Fibroblast of lung (primary cell): Measurements from ENCODE around the gene PDC. TPM values are rescaled to one million over a fixed set of nuclear protein-coding genes. Genes with fewer than 3 reads are reported as not detected.

ENCODE experiments used
- DNase-seq, 2 donors: peaks; one replicate each; pipeline versions ENCODE4 v3.0.0 to v3.0.0-alpha.2; 2010; ENCODE audit warnings: low read depth in 2 of 2
- H2AFZ ChIP-seq: 2 replicates; pipeline ENCODE4 v1.5.1; 2012; ENCODE audit warnings: low read length, control low read depth, inconsistent platforms
- H3K27ac ChIP-seq: 2 replicates; pipeline ENCODE4 v1.5.1; 2011; ENCODE audit warnings: low read length, control low read depth; ENCODE audit not compliant: insufficient read depth
- H3K27me3 ChIP-seq: 2 replicates; pipeline ENCODE4 v1.5.1; 2011; ENCODE audit warnings: mild to moderate bottlenecking, low read length; ENCODE audit not compliant: control insufficient read depth, insufficient read depth
- H3K36me3 ChIP-seq: 2 replicates; pipeline ENCODE4 v1.5.1; 2011; ENCODE audit warnings: low read length; ENCODE audit not compliant: control insufficient read depth, insufficient read depth
- H3K4me1 ChIP-seq: 2 replicates; pipeline ENCODE4 v1.5.1; 2011; ENCODE audit warnings: low read length; ENCODE audit not compliant: control insufficient read depth, insufficient read depth; ENCODE audit errors: extremely low read depth
- H3K4me2 ChIP-seq: 2 replicates; pipeline ENCODE4 v1.5.1; 2011; ENCODE audit warnings: low read length, control low read depth; ENCODE audit not compliant: insufficient read depth; ENCODE audit errors: extremely low read depth
- H3K4me3 ChIP-seq, 4 experiments: fragments of 200-600 bp in 1 of 4; sonication (generic) in 1 of 4; replicated peaks in 1 of 4; 2 replicates each; pipeline ENCODE4 v1.5.1; 2011 to 2016; ENCODE audit warnings: low read length in 4 of 4, low read depth in 3 of 4, mild to moderate bottlenecking in 3 of 4, control low read depth in 2 of 4, inconsistent platforms in 1 of 4, mixed read lengths in 1 of 4; ENCODE audit not compliant: insufficient read depth in 1 of 4; ENCODE audit errors: control extremely low read depth in 1 of 4
- H3K79me2 ChIP-seq: 2 replicates; pipeline ENCODE4 v1.5.1; 2012; ENCODE audit warnings: mild to moderate bottlenecking, low read length, inconsistent platforms; ENCODE audit not compliant: control insufficient read depth, insufficient read depth
- H3K9ac ChIP-seq: 2 replicates; pipeline ENCODE4 v1.5.1; 2011; ENCODE audit warnings: mild to moderate bottlenecking, low read length, control low read depth; ENCODE audit not compliant: insufficient read depth
- H3K9me3 ChIP-seq: 2 replicates; pipeline ENCODE4 v1.5.1; 2012; ENCODE audit warnings: low read depth, low read length; ENCODE audit not compliant: control insufficient read depth, insufficient read depth
- H4K20me1 ChIP-seq: 2 replicates; pipeline ENCODE4 v1.5.1; 2011; ENCODE audit warnings: low read length; ENCODE audit not compliant: control insufficient read depth, insufficient read depth; ENCODE audit errors: extremely low read depth
- CTCF ChIP-seq, 2 donors: IDR thresholded peaks in 1 of 2; conservative IDR thresholded peaks in 1 of 2; 1 replicate in 1 of 2; 2 replicates in 1 of 2; pipeline ENCODE4 v1.5.1; 2011 to 2012; ENCODE audit warnings: low read length in 2 of 2, control low read depth in 1 of 2, inconsistent platforms in 1 of 2, low read depth in 1 of 2, mild to moderate bottlenecking in 1 of 2
- EZH2 ChIP-seq: IDR thresholded peaks from 2 replicates; pipeline ENCODE4 v1.5.1; 2012; ENCODE audit warnings: low read length, control low read depth, mild to moderate bottlenecking; ENCODE audit errors: missing control alignments
- polyA minus RNA-seq: library from RNA; depleted of rRNA, polyadenylated mRNA; stranded (reverse); fragments of >200 nt; gene quantifications from 2 replicates; pipeline ENCODE4 v1.2.3, GENCODE V29; 2011; ENCODE audit warnings: low replicate concordance
- polyA plus RNA-seq, 2 donors: library from polyadenylated mRNA; depleted of rRNA in 1 of 2; stranded (reverse) in 1 of 2; unstranded in 1 of 2; fragments of >200 nt; gene quantifications; 2 replicates each; pipeline ENCODE4 v1.2.1, GENCODE V29; 2011 to 2012; ENCODE audit warnings: missing spikeins in 1 of 2
- total RNA-seq: library from RNA; depleted of rRNA; stranded (reverse); fragments of >200 nt; gene quantifications from 2 replicates; pipeline ENCODE4 v1.2.1, GENCODE V29; 2014

The PDC gene
- total RNA-seq: not detected in 2 replicates
- 0.07 TPM in 1 of 2 replicates, not detected in the other for polyA plus RNA-seq
- not detected in 2 replicates for polyA plus RNA-seq (2012)
- not detected in 2 replicates for polyA minus RNA-seq

- no peaks in the 10 kb centered on the region for H3K9me3 ChIP-seq
These were observed at the start of gene PDC for GRCh38 chr1:186461014-186461413. TSS of gene PDC (minus strand) at chr1:186461114. CDS start at chr1:186449459, 11,655 bp downstream.

GRCh38 chr1:186503190-186503589 lies 42.3 kb upstream of the PDC start:
- H3K4me3 ChIP-seq: no peak overlapping the region
- no peak overlapping the region for H3K4me2 ChIP-seq
- H3K27ac ChIP-seq: no peak overlapping the region
- no peak overlapping the region for H3K9ac ChIP-seq
- H3K4me1 ChIP-seq: no peaks in the 10 kb centered on the region
- DNase-seq: peak in 1 of 2 donors; percentile 65
- H3K36me3 ChIP-seq: no peaks in the 10 kb centered on the region
- H3K79me2 ChIP-seq: no peaks in the 10 kb centered on the region
- TF ChIP-seq EZH2 (no peak), CTCF (conservative IDR thresholded peaks at IDR 0.05 in 1 of 2, IDR thresholded peaks at IDR 0.05 in 1 of 2; ENCODE audit: low read depth in 1 of 2, low read length in 2 of 2) (no peak)
- no peaks in the 10 kb centered on the region for H4K20me1 ChIP-seq
- no peaks in the 10 kb centered on the region for H3K9me3 ChIP-seq
- no peaks in the 10 kb centered on the region for H3K27me3 ChIP-seq
- H2AFZ ChIP-seq: no peak overlapping the region

More at GRCh38 chr1:186461014-186461413, at the start of gene PDC:
- Histone ChIP-seq H3K4me3 (no peak within 1 kb of the TSS), H3K4me2 (no peak within 1 kb of the TSS), H3K36me3 (no peaks in the 10 kb centered on the region), H3K9ac (no peak within 1 kb of the TSS), H4K20me1 (no peaks in the 10 kb centered on the region), H3K27me3 (no peaks in the 10 kb centered on the region), H2AFZ (no peak within 1 kb of the TSS), H3K27ac (no peak within 1 kb of the TSS), H3K79me2 (no peaks in the 10 kb centered on the region), H3K4me1 (no peaks in the 10 kb centered on the region)
- no peak for DNase-seq
- TF ChIP-seq EZH2 (no peak), CTCF (conservative IDR thresholded peaks at IDR 0.05 in 1 of 2, IDR thresholded peaks at IDR 0.05 in 1 of 2; ENCODE audit: low read depth in 1 of 2, low read length in 2 of 2) (no peak)

GRCh38 chr1:186502087-186502486 lies 41.2 kb upstream of the PDC start:
- H3K36me3 ChIP-seq: no peaks in the 10 kb centered on the region
- H2AFZ ChIP-seq: no peak overlapping the region
- H3K4me2 ChIP-seq: no peak overlapping the region
- no peak for DNase-seq
- H3K9me3 ChIP-seq: no peaks in the 10 kb centered on the region
- H3K27me3 ChIP-seq: no peaks in the 10 kb centered on the region
- H3K79me2 ChIP-seq: no peaks in the 10 kb centered on the region
- TF ChIP-seq EZH2 (no peak), CTCF (conservative IDR thresholded peaks at IDR 0.05 in 1 of 2, IDR thresholded peaks at IDR 0.05 in 1 of 2; ENCODE audit: low read depth in 1 of 2, low read length in 2 of 2) (no peak)
- no peaks in the 10 kb centered on the region for H3K4me1 ChIP-seq
- H3K9ac ChIP-seq: no peak overlapping the region
- no peak overlapping the region for H3K27ac ChIP-seq
- no peak overlapping the region for H3K4me3 ChIP-seq
- no peaks in the 10 kb centered on the region for H4K20me1 ChIP-seq
